ACHN (cell line): ENCODE results near the gene BMPR1B.

Source experiments
- DNase-seq: peaks from one replicate; pipeline ENCODE4 v3.0.0-alpha.2; 2015
- in situ Hi-C: cut with HindIII; loops from 2 replicates; pipeline ENCODE4 v1.10.0; 2017; ENCODE audit warnings: low sequenced_read_pairs, low pct_ligation_motif_present, low pct_unique_long_range_greater_than_20kb

Gene BMPR1B

DNA sequence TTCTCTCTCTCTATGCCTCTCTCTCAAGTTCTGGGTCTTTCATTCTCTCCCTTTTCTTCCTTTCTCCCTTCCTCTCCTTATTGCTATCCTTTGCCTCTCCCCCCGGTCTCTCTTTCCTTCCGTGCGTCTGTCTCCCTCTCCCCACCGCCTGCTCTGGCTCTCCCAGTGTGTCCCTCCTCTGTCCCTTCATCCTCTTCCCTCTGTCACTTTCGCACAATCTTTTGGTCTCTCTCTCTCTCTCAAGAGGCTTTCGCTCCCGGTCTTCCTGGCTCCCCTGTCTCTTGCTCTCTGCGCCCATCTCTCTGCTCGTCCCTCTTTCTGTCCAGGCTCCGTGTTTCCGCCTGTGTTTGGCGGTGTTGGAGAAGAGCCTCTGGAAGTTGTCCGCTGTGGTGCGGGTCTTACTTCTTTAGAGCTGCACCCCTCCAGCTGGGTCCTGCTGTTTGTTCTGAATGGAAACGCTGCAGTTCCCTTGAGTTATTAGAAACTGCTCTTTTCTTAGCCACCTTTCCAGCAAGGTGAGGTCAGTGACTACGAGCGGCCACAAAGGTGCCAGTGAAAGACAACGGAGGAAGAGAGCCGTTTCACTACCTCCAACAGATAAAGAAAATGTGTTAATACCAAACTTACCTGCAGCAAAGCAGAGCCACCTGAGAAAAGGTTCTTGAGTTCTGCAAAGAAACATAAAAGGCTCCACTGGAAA lies 1.1 kb downstream of the BMPR1B start:
- DNase-seq: no peak

DNA sequence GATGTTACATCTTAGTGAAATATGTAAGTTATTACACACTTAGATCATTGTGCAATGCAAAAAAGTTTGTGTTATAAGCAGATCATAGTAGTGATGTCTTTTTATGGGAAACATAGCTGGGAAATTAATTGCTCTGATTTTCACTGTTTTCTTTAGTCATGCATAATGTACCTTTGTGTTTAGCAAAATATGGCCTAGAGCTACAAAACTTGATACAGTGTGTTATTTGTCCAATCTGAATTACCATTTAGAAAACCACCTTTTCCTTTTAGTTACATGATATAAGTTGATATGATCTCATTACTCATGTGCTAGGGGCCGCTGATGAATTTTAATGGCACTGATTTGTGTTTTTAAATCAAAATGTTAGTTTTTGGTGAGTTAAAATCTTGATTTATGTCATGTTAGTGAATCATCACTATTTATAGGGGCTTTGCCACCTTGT lies 2.0 kb downstream of the BMPR1B start:
- in situ Hi-C loops: no loop called here
- DNase-seq: no peak

More for the DNA sequence above, 1.1 kb downstream of the BMPR1B start:
- in situ Hi-C loops: no loop called here

GRCh38 chr4:94762326-94762725 lies 4.6 kb downstream of the BMPR1B start:
- in situ Hi-C loops: no loop called here

DNA sequence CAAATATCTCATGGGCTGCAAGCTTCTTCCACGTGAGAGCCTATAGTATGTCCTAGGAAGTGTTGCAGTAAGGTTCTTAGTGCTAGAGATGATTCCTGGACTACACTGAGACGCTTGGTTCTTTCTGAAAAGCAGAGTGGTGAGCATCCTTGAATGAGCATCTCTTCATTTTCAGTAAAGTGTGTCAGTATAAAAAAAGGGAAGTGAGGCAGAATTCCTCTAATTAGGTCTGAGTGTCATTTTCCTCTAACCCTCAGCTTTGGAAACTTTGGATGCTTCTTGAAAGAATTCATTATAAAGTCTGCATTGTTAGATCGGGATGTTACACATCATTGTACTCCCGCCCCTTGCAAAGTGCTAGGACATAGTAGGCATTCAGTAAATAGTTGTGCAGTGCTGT lies 5.2 kb downstream of the BMPR1B start:
- in situ Hi-C loops: no loop called here
- DNase-seq: no peak

More at GRCh38 chr4:94762326-94762725, 4.6 kb downstream of the BMPR1B start:
- no peak for DNase-seq

DNA sequence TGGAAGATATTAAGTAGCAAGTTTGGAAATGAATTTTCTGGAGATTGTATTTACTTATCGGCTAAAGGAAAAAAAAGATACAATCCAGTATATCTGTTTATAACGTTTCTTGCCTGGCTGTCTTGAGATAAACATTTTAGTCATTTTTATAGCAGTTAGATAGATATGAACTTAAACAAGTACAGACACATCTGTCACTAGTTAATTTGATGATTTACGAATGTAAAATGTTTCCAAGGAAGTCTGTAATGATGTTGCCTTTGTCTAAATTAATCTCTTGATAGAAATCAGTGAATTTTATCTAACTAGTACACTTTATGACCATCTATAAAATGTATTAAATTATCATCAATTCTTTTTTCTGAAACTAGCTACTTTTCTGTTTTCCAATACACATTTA lies 5.7 kb downstream of the BMPR1B start:
- in situ Hi-C loops: no loop called here
- DNase-seq: no peak

- in situ Hi-C loops: no loop called here
- no peak for DNase-seq
These were observed 6.3 kb downstream of the BMPR1B start for GRCh38 chr4:94764069-94764468.

DNA sequence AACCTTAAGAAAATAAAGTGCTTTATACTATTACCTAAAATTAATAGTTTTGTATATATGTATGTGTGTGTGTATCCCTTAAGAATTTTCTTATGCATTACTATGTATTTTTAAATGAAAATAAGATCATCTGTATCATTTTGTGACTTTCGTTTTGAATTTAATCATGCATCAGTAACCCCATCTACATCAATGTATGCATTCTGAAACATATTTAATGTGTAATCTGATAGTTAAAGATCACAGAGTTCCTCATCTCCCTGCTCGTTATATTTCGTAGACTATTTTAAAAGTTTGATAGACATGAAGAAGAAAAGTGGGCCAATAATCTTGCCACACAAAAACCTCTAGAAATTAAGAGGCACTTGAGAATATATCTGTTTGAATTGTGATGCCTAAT lies 7.4 kb downstream of the BMPR1B start:
- in situ Hi-C loops: no loop called here
- no peak for DNase-seq

GRCh38 chr4:94765648-94766047 lies 7.9 kb downstream of the BMPR1B start:
- in situ Hi-C loops: no loop called here
- no peak for DNase-seq

DNA sequence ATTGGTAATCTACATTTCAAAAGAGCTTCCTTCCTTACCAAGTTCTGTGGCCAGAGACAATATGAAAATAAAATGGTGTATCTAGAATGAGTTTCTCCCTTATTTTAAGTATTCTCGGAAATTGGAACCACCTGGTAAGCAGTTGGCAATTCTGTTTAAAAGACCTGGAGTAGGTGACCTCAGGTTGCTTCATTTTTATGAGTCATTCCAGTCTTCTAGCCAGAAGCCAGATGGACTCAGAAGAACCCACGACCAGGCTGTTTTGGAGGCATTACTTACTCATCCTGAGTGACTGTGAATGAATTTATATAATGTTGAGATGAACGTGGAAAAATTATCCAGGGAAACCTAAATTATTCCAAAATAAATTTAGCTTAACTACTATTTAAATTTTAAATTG lies 9.1 kb downstream of the BMPR1B start:
- in situ Hi-C loops: no loop called here
- no peak for DNase-seq

GRCh38 chr4:94767446-94767845 lies 9.7 kb downstream of the BMPR1B start:
- no peak for DNase-seq
- in situ Hi-C loops: no loop called here

- in situ Hi-C loops: no loop called here
These were observed 25.0 kb downstream of the BMPR1B start for GRCh38 chr4:94782707-94783106.

GRCh38 chr4:94791701-94792100 lies 33.9 kb downstream of the BMPR1B start:
- DNase-seq: no peak
- in situ Hi-C loops: no loop called here

More at GRCh38 chr4:94782707-94783106, 25.0 kb downstream of the BMPR1B start:
- no peak for DNase-seq

GRCh38 chr4:94798808-94799207 lies 41.1 kb downstream of the BMPR1B start:
- DNase-seq: no peak
- in situ Hi-C loops: no loop called here

DNA sequence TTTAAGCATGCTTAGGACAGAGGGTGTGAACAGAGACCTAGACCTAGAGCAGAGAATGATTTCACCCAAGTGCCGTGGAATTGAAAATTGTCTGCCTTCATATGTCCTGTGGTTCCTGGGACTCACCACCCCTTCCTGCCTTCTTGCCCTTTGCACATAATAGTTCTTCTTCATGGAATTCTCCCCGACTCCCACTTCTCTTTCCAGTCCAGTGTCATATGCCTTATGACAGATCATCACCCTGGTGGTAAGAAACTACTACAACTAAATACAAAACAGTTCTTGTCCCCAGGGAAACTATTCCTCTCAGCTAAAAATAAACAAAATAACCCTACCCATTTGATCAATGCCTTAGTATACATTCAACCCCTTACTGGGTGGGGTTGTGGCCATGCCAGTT lies 43.3 kb downstream of the BMPR1B start:
- in situ Hi-C loops: no loop called here

DNA sequence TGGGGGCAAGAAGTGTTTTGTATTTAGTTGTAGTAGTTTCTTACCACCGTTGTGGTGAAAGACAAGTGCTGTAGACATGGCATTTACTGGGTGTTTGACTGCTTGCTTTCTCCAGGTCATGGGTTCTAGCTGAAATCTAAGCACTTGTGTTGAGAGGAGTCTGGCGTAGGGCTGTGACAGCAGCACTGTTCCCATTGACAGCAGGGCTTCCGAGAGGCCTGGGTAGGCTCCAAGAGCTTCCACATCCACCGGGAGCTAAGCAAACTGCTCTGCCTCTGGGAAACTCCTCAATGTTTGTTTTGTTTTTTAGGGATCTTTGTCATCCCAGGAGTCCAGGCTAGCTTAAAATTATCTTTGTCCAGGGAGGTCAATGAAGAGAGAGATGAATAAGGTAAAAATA lies 44.3 kb downstream of the BMPR1B start:
- DNase-seq: no peak
- in situ Hi-C loops: no loop called here

More for the DNA sequence above, 43.3 kb downstream of the BMPR1B start:
- no peak for DNase-seq

GRCh38 chr4:94803181-94803580 lies 45.4 kb downstream of the BMPR1B start:
- DNase-seq: no peak
- in situ Hi-C loops: no loop called here

GRCh38 chr4:94804650-94805049 lies 46.9 kb downstream of the BMPR1B start:
- DNase-seq: no peak
- in situ Hi-C loops: no loop called here

GRCh38 chr4:94806376-94806775 lies 48.6 kb downstream of the BMPR1B start:
- DNase-seq: no peak
- in situ Hi-C loops: no loop called here

- in situ Hi-C loops: no loop called here
- DNase-seq: no peak
These were observed 53.9 kb downstream of the BMPR1B start for GRCh38 chr4:94811643-94812042.

- in situ Hi-C loops: no loop called here
- DNase-seq: no peak
These were observed 55.5 kb downstream of the BMPR1B start for GRCh38 chr4:94813221-94813620.

- in situ Hi-C loops: no loop called here
- no peak for DNase-seq
These were observed 56.5 kb downstream of the BMPR1B start for GRCh38 chr4:94814237-94814636.
